HG02973 (cell line): Measurements from ENCODE around the gene PKP1.

ENCODE experiments used
- ATAC-seq: cut with Tn5 transposase; IDR thresholded peaks from one replicate; pipeline ENCODE4 v1.9.1; 2021; ENCODE audit warnings: moderate library complexity; ENCODE audit not compliant: unreplicated experiment

The PKP1 gene

GRCh38 chr1:201327687-201328240, 44.5 kb downstream of the PKP1 start:
- no peak for ATAC-seq

- no peak for ATAC-seq
Observed at GRCh38 chr1:201328576-201328975, 45.3 kb downstream of the PKP1 start.

- no peak for ATAC-seq
Observed at GRCh38 chr1:201329286-201329685, 46.0 kb downstream of the PKP1 start.

DNA sequence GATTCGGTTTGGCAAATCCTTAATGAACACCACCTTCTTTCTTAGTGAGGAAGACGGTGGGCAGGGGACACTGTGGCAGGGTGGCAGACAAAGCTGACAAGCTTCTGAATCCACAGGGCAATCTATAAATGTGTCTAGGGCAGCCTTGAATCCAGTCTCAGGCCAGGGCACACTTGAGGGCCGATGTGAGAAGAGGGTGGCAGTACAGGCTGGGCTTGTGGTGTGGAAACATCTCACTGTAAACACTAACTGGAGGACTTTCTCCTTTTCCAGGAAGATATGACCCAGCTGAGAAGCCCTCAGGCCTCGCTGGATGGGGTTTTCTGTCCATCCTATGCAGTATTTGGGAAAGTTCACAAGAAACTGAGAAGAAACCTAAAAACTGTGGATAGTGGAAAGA, 46.5 kb downstream of the PKP1 start:
- no peak for ATAC-seq

GRCh38 chr1:201330541-201330940, 47.2 kb downstream of the PKP1 start:
- ATAC-seq: no peak

- no peak for ATAC-seq
Observed at GRCh38 chr1:201331166-201331565, 47.9 kb downstream of the PKP1 start.

DNA sequence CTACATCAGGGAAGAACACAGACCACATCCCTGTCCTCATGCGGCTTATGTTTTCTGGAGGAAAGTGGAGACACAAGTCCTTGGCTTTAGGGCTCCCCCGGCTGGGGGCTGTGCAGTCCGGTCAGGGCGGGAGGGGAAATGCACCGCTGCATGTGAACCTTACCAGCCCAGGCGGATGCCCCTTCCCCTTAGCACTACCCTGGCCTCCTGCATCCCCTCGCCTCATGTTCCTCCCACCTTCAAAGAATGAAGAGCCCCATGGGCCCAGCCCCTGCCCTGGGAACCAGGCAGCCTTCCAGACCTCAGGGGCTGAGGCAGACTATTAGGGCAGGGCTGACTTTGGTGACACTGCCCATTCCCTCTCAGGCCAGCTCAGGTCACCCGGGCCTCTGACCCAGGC, 48.7 kb downstream of the PKP1 start:
- no peak for ATAC-seq

- ATAC-seq: no peak
Observed at GRCh38 chr1:201332616-201333335, 49.5 kb downstream of the PKP1 start.

DNA sequence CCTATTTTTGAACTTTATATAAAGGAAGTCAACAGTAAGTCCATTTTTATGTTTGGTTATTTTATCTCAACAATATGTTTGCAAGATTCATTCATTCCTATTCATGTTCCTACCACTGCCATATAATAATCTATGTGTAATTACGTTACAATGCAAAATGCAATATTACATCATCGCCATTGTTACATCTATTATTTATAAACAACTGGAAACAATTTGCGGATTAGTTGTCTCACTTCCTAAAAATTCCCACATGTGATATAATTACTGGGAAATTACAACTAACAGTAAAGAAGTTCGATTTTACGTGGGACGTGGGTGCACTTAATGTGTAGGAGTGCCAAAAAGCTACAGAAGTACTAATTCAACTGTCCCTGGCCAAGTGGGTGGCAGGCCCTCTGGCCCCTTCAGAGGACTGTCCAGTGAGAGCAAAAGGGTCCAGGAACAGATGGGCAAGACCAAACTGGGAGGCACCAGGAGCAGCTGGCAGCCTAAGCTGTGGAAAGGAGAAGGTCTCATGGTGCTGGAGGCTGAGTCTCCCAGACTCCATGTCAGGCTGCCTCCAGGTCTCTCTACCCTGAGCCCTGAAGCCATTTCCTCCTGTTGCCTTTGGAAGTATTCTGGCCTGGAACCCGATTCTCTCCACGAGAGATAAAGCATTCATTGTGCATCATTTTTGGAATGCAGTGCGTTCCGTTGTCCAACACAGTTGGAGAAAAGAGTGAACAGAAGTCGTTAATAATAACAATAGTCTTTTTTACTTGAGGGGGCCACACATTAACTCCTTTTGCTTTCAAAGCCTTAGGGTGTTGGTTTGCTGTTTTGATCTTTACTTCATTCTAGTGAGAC, 51.2 kb downstream of the PKP1 start:
- ATAC-seq: no peak

DNA sequence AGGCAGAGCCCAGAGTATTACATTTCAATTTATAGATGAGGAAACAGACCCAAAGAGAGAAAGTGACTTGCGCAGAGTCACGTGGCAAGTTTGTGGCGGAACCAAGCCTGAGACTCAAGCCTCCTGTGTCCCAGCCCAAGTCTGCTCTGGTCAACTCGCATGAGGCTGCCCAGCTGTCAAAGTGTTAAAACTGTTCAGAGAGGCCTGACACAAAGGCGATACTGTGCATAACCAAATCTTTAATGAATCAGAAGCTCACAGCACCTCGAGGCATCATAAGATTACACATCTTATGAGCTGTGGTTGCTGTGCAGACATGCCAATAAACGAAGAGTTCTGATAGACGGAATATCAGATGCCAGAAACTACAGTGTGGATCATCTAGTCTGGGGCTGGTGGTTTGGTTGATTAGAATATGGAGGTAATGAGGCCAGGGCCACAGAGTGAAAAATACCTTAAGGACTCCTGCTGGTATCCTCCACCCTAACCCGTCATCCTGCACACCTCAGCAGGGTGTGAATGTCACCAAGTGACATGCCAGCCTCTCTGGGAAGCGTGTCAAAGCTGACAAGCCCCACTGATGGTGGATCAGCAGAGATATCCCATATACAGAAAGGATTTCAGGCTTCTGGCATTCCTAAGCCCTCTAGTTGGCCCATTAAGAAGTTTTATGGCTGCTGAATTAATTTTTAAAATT, 52.0 kb downstream of the PKP1 start:
- ATAC-seq: no peak

DNA sequence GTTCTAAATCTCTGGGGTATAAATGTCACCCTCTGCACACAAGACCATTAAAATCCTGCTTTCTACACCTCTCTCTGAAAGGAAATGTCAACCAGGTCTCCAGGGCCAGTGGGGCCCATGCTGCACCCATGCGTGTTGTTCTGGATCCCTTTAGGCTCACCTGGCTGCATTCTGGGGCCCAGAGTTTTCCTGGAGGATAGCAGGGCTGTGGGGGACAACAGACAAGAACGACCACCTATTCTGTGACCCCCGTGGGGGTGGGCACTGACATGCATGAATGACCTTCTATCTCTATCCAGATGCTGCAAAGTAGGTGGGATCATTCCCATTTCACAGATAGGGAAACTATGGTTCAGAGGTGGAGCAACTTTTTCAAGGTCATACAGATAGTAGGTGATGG, 52.6 kb downstream of the PKP1 start:
- ATAC-seq: no peak

GRCh38 chr1:201336711-201337450, 53.6 kb downstream of the PKP1 start:
- ATAC-seq: no peak

DNA sequence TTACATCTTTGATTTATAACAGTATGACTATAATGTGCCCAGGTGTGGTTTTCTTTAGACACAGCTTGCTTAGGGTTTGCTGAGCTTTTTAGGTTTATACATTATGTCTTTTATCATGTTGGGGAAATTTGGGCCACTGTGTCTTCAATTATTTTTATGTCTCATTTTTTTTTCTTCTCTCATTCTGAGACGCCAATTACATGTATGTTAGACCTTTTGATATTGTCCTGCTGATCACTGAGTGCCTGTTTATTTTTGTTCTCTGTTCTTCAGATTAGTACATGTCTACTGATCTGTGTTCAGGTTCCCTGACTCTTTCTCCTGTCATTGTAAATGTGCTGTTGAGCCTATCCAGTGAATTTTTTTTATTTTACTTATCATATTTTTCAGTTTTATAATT, 58.1 kb downstream of the PKP1 start:
- ATAC-seq: no peak

GRCh38 chr1:201344206-201345080, 61.1 kb downstream of the PKP1 start:
- no peak for ATAC-seq

- no peak for ATAC-seq
Observed at GRCh38 chr1:201345081-201345355, 61.7 kb downstream of the PKP1 start.

DNA sequence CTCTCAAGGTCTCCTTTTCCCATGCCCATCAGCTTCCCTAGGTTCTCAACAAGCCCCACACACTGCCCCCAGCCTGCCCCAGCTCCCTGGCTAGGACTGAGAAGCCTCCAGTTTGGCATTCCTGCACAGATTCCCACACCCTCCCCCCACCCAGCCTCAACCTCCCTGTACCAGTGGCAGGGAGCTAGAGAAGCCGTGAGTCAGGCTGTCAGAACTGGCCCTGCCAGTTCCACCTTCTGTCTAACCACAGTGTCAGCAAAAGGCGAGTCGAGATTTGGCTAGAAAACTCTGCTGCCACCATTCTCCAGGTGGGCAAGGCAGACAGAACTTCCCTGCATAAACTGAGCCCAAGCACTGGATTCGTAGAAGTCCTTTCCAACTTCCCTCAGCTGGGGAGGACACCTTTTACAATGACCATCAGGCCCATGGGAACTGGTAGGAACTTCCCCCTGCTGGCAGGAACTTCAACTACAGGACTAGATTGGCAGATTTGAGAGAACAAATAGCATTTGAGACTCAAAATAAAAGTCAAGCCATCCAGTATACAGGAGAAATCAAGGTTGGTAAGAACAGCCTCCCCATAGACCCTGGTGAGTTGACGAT, 63.1 kb downstream of the PKP1 start:
- no peak for ATAC-seq

GRCh38 chr1:201346987-201347386, 63.7 kb downstream of the PKP1 start:
- no peak for ATAC-seq

GRCh38 chr1:201347498-201348210, 64.3 kb downstream of the PKP1 start:
- no peak for ATAC-seq

- ATAC-seq: no peak
Observed at GRCh38 chr1:201348211-201348566, 64.9 kb downstream of the PKP1 start.
